ENCODE results near the gene NPPC. TPM values are rescaled to one million over a fixed set of nuclear protein-coding genes. Genes with fewer than 3 reads are reported as not detected.

Gene NPPC
- polyA plus RNA-seq, 2 of the 4 experiments (the other 2 are of a cell fraction): not detected

DNA sequence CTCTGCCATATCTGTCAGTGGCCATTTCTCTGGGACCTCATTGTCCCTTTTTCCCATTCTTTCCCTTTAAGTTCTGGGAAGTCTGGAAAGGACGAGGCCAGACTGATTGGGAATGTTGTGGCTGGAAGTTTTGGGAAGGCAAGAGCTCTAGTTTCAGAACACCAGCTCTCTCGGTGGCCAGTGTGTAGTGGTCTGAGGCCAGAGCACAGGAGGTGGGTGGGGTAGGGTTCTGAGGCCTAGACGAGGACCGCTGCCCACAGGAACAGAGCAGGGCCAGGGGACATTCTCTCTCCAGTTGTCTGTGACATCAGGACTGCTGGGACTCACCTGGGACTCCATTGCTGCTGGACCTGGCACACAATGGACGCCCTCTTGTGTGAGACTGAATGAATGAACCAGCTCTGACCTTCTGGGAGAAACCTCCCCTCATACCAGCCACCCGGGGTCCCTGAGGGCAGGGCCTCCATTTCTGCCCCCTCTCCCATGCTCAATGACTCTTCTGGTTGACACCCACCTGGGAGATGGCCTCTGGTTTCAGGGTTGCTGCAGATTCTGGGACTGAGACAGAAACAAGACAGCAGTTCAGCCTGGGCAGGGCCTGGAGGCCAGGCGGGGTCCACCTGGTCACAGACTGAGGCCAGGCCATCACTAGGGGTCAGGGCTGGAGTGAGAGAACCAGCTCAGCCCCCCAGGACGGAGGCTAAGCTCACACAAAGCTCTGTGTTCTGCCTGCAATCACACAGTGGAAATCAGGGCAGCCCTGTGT, 8.4 kb upstream of the NPPC start:
- POLR2A ChIA-PET: no interaction called here
- ATAC-seq: no peak; a peak in 1 of 6 replicates
- no peaks in the 10 kb centered on the region for H3K4me1 ChIP-seq
- 68% methylated on average over 6 of the region's 8 CpGs for WGBS (ENCODE audit: missing lambda C conversion rate)
- TF ChIP-seq E2F6 (IDR thresholded peaks at IDR 0.05; ENCODE audit: borderline replicate concordance, low read depth) (no peak), POLR2AphosphoS2 (conservative IDR thresholded peaks at IDR 0.05; ENCODE audit: low read length) (no peak), RNF2 (IDR thresholded peaks at IDR 0.05; ENCODE audit: borderline replicate concordance, low read depth) (no peak), MYC (IDR thresholded peaks at IDR 0.05; ENCODE audit: borderline replicate concordance, low read length) (no peak), CEBPB (IDR thresholded peaks at IDR 0.05) (no peak), NPAS2 (CRISPR knock-in tag; IDR thresholded peaks at IDR 0.05; ENCODE audit: borderline replicate concordance) (no peak), HOXA7 (CRISPR knock-in tag; IDR thresholded peaks at IDR 0.05) (no peak)
- TF ChIP-seq, protein P1, sequence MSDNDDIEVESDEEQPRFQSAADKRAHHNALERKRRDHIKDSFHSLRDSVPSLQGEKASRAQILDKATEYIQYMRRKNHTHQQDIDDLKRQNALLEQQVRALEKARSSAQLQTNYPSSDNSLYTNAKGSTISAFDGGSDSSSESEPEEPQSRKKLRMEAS (IDR thresholded peaks at IDR 0.05): no peak
- H3K9me3 ChIP-seq: no peaks in the 10 kb centered on the region
- DNase-seq (ENCODE audit: low read depth in 1 of 2, low spot score in 1 of 2): no peak
- H3K4me2 ChIP-seq: no peak overlapping the region
- no peak overlapping the region for H3K27ac ChIP-seq
- no peak for FAIRE-seq
- H3K4me3 ChIP-seq: no peak overlapping the region
- CTCF ChIA-PET: interaction anchor here (1.1 to 2.4 kb wide), 3 partner anchors 9 to 505 kb away, joined by 3 to 12 read pairs (median 3); partner anchors contain the start of genes DIS3L2 and NPPC

- ChIA-PET CTCF (interaction anchor here (0.7 to 2.4 kb wide), 3 partner anchors 8 to 393 kb away, joined by 3 to 12 read pairs (median 3); partner anchors contain the start of gene NPPC), POLR2A (no interaction called here)
- no peak overlapping the region for H3K4me2 ChIP-seq
- no peak overlapping the region for H3K4me3 ChIP-seq
- H3K9me3 ChIP-seq: no peaks in the 10 kb centered on the region
- ATAC-seq (no peak), DNase-seq (ENCODE audit: low read depth in 1 of 2, low spot score in 1 of 2) (no peak), FAIRE-seq (no peak)
- no peaks in the 10 kb centered on the region for H3K4me1 ChIP-seq
- no peak overlapping the region for H3K27ac ChIP-seq
- TF ChIP-seq HES2 (IDR thresholded peaks at IDR 0.05): no peak
- TF ChIP-seq EP300 (IDR thresholded peaks at IDR 0.05): no peak
- no peak for TF ChIP-seq MYC (IDR thresholded peaks at IDR 0.05; ENCODE audit: borderline replicate concordance, low read length)
- TF ChIP-seq TP53 (CRISPR knock-in tag; IDR thresholded peaks at IDR 0.05): no peak
- no peak for TF ChIP-seq BCL3 (IDR thresholded peaks at IDR 0.05)
- TF ChIP-seq HDAC2 (IDR thresholded peaks at IDR 0.05): no peak
- TF ChIP-seq REST (IDR thresholded peaks at IDR 0.05): no peak
- 95% methylated on average over 6 of the region's 13 CpGs for WGBS (ENCODE audit: missing lambda C conversion rate)
Measured at GRCh38 chr2:231933916-231934401, 7.8 kb upstream of the NPPC start.

Data from A549 (cell line).